Stimulated activated naive CD4-positive, alpha-beta T cell (primary cell): ENCODE data around the gene MAGEB17.

Experiments used
- DNase-seq, 6 experiments: peaks; one replicate each; lab custom pipeline; 2025; lab: John Stamatoyannopoulos, UW

The MAGEB17 gene

DNA sequence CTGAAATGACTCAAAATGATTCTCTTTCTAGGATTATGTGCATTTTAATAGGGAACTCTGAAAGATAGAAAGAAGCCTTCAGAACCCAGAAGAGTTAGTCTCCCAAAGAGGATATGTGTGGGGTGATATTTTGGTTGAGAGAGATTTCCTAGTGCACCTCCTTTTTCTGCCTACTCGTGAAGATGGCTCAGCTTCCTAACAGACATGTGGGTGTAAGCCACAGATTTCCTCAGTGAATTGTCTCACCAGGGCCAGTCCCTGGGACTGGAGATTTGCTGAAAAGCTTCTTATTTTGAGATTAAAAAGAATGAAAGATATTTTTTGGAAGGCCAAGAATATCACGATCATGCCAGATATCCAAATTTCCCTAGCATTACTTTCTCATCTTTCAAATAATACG lies 42.8 kb downstream of the MAGEB17 start:
- no peak for DNase-seq

DNA sequence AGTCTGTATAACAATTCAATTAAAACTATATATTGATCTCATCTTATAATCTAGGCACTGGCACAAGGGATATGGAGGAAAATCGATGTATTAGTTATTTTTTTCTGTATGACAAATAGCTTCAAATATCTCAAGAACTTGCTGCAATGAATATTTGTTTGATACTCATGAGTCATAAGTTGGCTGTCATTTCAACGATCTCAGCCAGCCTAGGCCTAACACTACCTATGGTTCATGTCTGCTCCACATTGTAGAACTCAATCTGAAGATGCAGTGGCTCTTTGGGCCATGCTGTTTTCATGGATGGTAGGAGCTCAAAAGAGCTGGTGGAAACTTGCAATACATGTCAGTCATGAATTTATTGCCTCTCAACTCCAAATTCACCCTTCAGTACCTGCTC lies 44.7 kb downstream of the MAGEB17 start:
- DNase-seq: no peak

DNA sequence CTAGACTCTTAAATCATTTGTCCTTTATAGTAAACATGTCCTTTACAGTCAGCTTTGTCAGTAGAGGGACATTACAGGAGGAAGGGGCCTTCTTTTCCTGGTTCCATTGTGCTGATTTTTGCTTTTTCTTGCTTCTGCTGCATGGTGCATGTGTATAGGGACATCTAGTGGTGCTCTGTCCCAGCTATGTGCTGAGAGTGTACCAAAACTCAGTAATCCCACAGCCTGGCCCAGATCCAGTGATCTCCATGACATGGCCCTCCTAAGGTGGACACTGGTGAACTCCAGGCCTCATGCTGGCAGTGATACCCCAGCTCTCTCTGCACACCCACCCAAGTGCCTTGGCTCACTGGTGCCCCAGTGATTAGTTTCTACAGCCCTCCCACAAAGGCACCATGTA lies 45.2 kb downstream of the MAGEB17 start:
- no peak for DNase-seq

DNA sequence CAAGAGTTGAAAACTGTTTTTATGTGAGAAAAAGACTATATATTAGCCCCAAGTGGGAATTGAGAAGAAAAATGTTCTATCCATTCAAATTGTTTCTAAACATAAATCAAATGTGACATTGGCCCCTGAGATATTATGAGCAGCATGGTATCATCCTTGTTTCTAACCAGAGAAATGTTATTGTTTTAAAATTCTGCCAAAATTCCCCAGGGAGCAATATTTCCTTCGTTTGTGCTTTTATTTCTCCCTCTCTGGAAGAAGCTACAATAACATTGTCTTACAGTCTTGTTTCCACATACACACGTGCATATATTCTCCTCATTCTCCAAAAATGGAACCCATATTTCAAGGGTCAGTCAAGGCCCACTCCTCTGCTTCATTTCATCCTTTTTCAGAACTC lies 46.7 kb downstream of the MAGEB17 start:
- no peak for DNase-seq

DNA sequence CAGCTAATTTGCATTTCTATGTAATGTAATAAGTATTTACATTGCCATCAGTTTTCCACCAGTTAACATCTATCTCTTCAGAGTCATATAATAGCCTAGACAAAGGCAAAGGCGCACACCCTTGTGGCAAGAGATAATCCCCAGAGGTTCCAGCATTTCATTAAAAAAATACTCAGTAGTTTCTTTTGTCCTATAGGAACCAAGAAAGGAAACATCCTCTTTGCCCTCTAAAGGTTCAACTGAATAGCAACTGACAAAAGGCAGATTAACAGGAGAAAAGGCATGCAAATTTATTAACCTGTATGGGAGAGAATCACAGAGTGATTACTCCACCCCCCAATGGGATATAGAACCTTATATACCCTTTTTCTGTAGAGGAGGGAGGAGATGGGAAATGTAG lies 48.4 kb downstream of the MAGEB17 start:
- no peak for DNase-seq
